Prostate gland (tissue), 2 donors: ENCODE measurements around the gene TMED6. TPM values are rescaled to one million over a fixed set of nuclear protein-coding genes. Genes with fewer than 3 reads are reported as not detected.

Source experiments
- DNase-seq: peaks from one replicate; pipeline ENCODE4 v3.0.0-alpha.2; 2019; ENCODE audit warnings: low spot score
- H3K27ac ChIP-seq, 2 donors: fragments of 200-600 bp; sonication (generic); 2 replicates each; pipeline ENCODE4 v1.5.1; 2017 to 2019
- H3K27me3 ChIP-seq: fragments of 200-600 bp; sonication (generic); replicated peaks from 2 replicates; pipeline ENCODE4 v1.5.1; 2019; ENCODE audit not compliant: insufficient read depth
- H3K36me3 ChIP-seq, 2 donors: fragments of 200-600 bp; sonication (generic); 1 replicate in 1 of 2; 2 replicates in 1 of 2; pipeline versions ENCODE4 v1.5.1 to v1.8.1; 2017 to 2019
- H3K4me1 ChIP-seq: fragments of 200-600 bp; sonication (generic); replicated peaks from 2 replicates; pipeline ENCODE4 v1.5.1; 2019
- H3K4me3 ChIP-seq, 2 donors: fragments of 200-600 bp; sonication (generic); 2 replicates each; pipeline ENCODE4 v1.5.1; 2017 to 2019
- H3K9me3 ChIP-seq: fragments of 200-600 bp; sonication (generic); 2 replicates; pipeline ENCODE4 v1.5.1; 2017
- POLR2A ChIP-seq: fragments of 450-650 bp; IDR thresholded peaks from one replicate; pipeline ENCODE4 v1.6.1; 2016; ENCODE audit warnings: antibody characterized with exemption, mild to moderate bottlenecking
- POLR2AphosphoS5 ChIP-seq: sonication (generic); formaldehyde crosslinking; IDR thresholded peaks from one replicate; pipeline ENCODE4 v1.6.1; 2017; ENCODE audit warnings: antibody characterized with exemption
- whole genome bisulfite sequencing: methylation state at CpG from one replicate; pipeline ENCODE4 v1.1.5; 2018; 5-methylcytosine and 5-hydroxymethylcytosine counted together
- intact Hi-C: fragments of 100-400 bp; cut with DNase I; formaldehyde crosslinking; loops from one replicate; pipeline ENCODE4 v1.14.2; 2022
- total RNA-seq, 2 donors: library from RNA; depleted of rRNA; stranded (reverse); fragments of >200 nt; gene quantifications; one replicate each; pipeline ENCODE4 v1.1.0, GENCODE V29; 2016
- TF ChIP-seq, protein P1 (sequence below), 4 experiments: fragments of 200-600 bp in 2 of 4; fragments of 450-650 bp in 2 of 4; sonication (generic) in 2 of 4; IDR thresholded peaks; 1 replicate in 3 of 4; 2 replicates in 1 of 4; pipeline ENCODE4 v1.5.1; 2016 to 2019; ENCODE audit warnings: antibody characterized with exemption in 4 of 4, mild to moderate bottlenecking in 2 of 4, moderate library complexity in 2 of 4

TMED6 gene
- total RNA-seq, 2 donors from 2014 or later: 1.1 TPM; not detected in 1

GRCh38 chr16:69313469-69313868, 38.1 kb downstream of the TMED6 start:
- Histone ChIP-seq H3K9me3 (no peaks in the 10 kb centered on the region), H3K27me3 (no peaks in the 10 kb centered on the region), H3K4me3 (no peak overlapping the region), H3K36me3 (peaks cover 6 to 17% of the 10 kb centered on the region in 2 donors), H3K4me1 (peaks cover 4% of the 10 kb centered on the region), H3K27ac (no peak overlapping the region)
- 92% methylated on average over 5 of the region's 5 CpGs for WGBS
- intact Hi-C loops: no loop called here
- no peak for DNase-seq
- no peak for TF ChIP-seq POLR2AphosphoS5
- no peak for TF ChIP-seq POLR2A
- TF ChIP-seq, protein P1, sequence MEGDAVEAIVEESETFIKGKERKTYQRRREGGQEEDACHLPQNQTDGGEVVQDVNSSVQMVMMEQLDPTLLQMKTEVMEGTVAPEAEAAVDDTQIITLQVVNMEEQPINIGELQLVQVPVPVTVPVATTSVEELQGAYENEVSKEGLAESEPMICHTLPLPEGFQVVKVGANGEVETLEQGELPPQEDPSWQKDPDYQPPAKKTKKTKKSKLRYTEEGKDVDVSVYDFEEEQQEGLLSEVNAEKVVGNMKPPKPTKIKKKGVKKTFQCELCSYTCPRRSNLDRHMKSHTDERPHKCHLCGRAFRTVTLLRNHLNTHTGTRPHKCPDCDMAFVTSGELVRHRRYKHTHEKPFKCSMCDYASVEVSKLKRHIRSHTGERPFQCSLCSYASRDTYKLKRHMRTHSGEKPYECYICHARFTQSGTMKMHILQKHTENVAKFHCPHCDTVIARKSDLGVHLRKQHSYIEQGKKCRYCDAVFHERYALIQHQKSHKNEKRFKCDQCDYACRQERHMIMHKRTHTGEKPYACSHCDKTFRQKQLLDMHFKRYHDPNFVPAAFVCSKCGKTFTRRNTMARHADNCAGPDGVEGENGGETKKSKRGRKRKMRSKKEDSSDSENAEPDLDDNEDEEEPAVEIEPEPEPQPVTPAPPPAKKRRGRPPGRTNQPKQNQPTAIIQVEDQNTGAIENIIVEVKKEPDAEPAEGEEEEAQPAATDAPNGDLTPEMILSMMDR (IDR thresholded peaks at IDR 0.05): no peak

DNA sequence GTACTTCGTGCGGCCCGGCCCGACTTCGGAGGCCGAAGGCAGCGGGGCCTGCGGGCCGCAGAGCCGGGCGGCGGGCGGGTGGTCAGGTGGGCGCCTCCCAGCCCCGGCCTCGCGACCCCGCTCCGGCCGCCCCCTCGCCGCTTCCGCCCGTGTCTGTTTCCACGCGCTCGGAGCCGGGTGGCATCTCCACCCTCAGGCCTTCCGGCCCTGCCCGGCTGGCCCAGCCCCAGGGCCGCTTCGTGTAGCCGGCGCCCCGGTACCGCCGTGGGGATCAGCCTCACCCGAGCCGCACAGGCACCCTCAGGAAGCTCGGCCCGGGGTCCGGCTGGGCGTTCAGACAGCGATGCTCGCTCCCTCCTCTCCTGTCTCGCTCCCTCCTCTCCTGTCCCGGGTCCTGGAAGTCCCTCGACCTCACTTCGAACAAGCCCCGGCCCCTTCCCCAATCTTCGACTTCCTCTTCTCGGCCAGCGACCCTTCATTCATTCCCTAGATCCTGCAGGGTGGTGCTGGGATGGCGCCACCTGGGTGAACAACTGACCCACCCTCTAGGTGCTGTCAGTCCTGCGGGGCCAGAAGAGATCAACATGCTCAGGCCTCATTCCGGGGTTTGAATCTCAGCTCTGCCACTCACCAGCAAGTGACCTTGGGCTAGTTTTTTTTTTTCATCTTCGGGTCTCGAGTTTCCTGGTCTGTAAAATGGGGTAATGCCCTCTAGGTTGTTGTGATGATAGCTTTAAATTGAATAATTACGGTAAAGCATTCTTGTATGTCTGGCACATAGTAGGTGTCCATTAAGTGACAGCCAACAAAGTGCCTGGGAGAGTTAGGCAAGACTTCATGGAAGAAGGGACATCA, 39.8 kb downstream of the TMED6 start:
- Histone ChIP-seq H3K27me3 (no peaks in the 10 kb centered on the region), H3K9me3 (no peaks in the 10 kb centered on the region), H3K4me1 (peaks cover 4% of the 10 kb centered on the region), H3K27ac (peak overlapping the region; percentile 62 to 90), H3K36me3 (peaks cover 6 to 9% of the 10 kb centered on the region in 2 donors), H3K4me3 (peak overlapping the region; percentile 73 to 88)
- WGBS: 2% methylated on average over 40 of the region's 59 CpGs
- intact Hi-C loops: no loop called here
- TF ChIP-seq POLR2A: peak; percentile 1
- TF ChIP-seq, protein P1 (IDR thresholded peaks at IDR 0.05): no peak
- DNase-seq: no peak

GRCh38 chr16:69310653-69311532, 40.7 kb downstream of the TMED6 start, which contains the start of gene VPS4A:
Gene VPS4A (plus strand): TSS chr16:69311350. CDS start chr16:69311512, 162 bp downstream.
- 32% methylated on average over 19 of the region's 70 CpGs for WGBS
- peak within 1 kb of the TSS; percentile 80 to 90 for H3K27ac ChIP-seq
- peak within 1 kb of the TSS; percentile 73 to 88 for H3K4me3 ChIP-seq
- intact Hi-C loops: no loop called here
- H3K4me1 ChIP-seq: peaks cover 4% of the 10 kb centered on the region
- peak; percentile 95 for DNase-seq
- H3K27me3 ChIP-seq: no peaks in the 10 kb centered on the region
- TF ChIP-seq, protein P1 (IDR thresholded peaks at IDR 0.05): peak; percentile 94 to 97 (median 95)
- TF ChIP-seq POLR2AphosphoS5: peak; percentile 63
- TF ChIP-seq POLR2A: peak; percentile 50
- peaks cover 0 to under 1% of the 10 kb centered on the region in 2 donors for H3K36me3 ChIP-seq
- no peaks in the 10 kb centered on the region for H3K9me3 ChIP-seq

GRCh38 chr16:69309316-69309715, 42.3 kb downstream of the TMED6 start:
- TF ChIP-seq POLR2AphosphoS5: no peak
- TF ChIP-seq POLR2A: no peak
- TF ChIP-seq, protein P1 (IDR thresholded peaks at IDR 0.05): no peak
- H3K36me3 ChIP-seq: no peaks in the 10 kb centered on the region
- DNase-seq: no peak
- no peaks in the 10 kb centered on the region for H3K27me3 ChIP-seq
- H3K27ac ChIP-seq: no peak overlapping the region
- H3K9me3 ChIP-seq: no peaks in the 10 kb centered on the region
- WGBS: 71% methylated on average over 12 of the region's 12 CpGs
- H3K4me1 ChIP-seq: peaks cover 4% of the 10 kb centered on the region
- H3K4me3 ChIP-seq: no peak overlapping the region
- intact Hi-C loops: no loop called here
